ENCODE data around the gene VTCN1.

GRCh38 chr1:117231312-117231711 is 20.6 kb upstream of the VTCN1 start:
- no peak for TF ChIP-seq POLR2A (IDR thresholded peaks at IDR 0.05; ENCODE audit: low read depth, low read length)
- TF ChIP-seq PAX5 (IDR thresholded peaks at IDR 0.05; ENCODE audit: insufficient read depth, low read length, severe bottlenecking) = no peak
- no peak for TF ChIP-seq POLR2AphosphoS5 (IDR thresholded peaks at IDR 0.05; ENCODE audit: low read depth, low read length)
- TF ChIP-seq POU2F2 (IDR thresholded peaks at IDR 0.05; ENCODE audit: low read depth, low read length) = no peak
- TF ChIP-seq TAF1 (IDR thresholded peaks at IDR 0.05; ENCODE audit: low read depth, low read length) = no peak
